Activated naive CD8-positive, alpha-beta T cell treated with anti-CD3 and anti-CD28 coated beads, Interleukin-2, amount 10 ng/mL, durations not matched to agents 7 days and 5 days (primary cell): ENCODE measurements around the gene CPSF6. TPM values are rescaled to one million over a fixed set of nuclear protein-coding genes. Genes with fewer than 3 reads are reported as not detected.
"Not testable (repeated sequence)": the region's sequence is repeated elsewhere in the genome, so short reads cannot be mapped to it uniquely, and the experiment has no call there.

Experiments
- ATAC-seq: fragments of 150-1000 bp; cut with Tn5 transposase; one replicate; pipeline ENCODE4 v1.10.0; 2021; ENCODE audit warnings: low read depth, moderate library complexity
- POLR2A ChIA-PET: fragments of 350-600 bp; sonication (Branson Sonifier 250); formaldehyde crosslinking; loops from one replicate; lab custom pipeline; 2021; ENCODE audit warnings: antibody characterized with exemption; lab: Charles Lee
- DNase-seq: peaks from one replicate; pipeline ENCODE4 v3.0.0; 2021
- H3K27ac Mint-ChIP-seq: one replicate; pipeline ENCODE4 v1.8.0; 2022; ENCODE audit warnings: mild to moderate bottlenecking, mixed read lengths
- H3K27me3 Mint-ChIP-seq: one replicate; pipeline ENCODE4 v1.8.0; 2022; ENCODE audit warnings: mild to moderate bottlenecking, moderate library complexity, mixed read lengths
- H3K36me3 Mint-ChIP-seq: one replicate; pipeline ENCODE4 v1.8.0; 2021; ENCODE audit warnings: mild to moderate bottlenecking, mixed read lengths
- H3K4me1 Mint-ChIP-seq: one replicate; pipeline ENCODE4 v1.8.0; 2021; ENCODE audit warnings: mixed read lengths
- H3K4me3 Mint-ChIP-seq: one replicate; pipeline ENCODE4 v1.8.0; 2022; ENCODE audit warnings: mild to moderate bottlenecking, moderate library complexity, mixed read lengths
- H3K9me3 Mint-ChIP-seq: one replicate; pipeline ENCODE4 v1.8.0; 2021; ENCODE audit warnings: mixed read lengths
- microRNA-seq: library from miRNA; unstranded; fragments of <30 nt; microRNA quantifications from one replicate; pipeline ENCODE4 v1.2.0, GENCODE V29; 2022
- total RNA-seq, 2 experiments: library from RNA; stranded (reverse); gene quantifications; one replicate each; pipeline ENCODE4 v1.2.3, GENCODE V29; 2021

The CPSF6 gene
- total RNA-seq, 2 experiments from 2014 or later = 104 to 107 TPM

- ATAC-seq (no peak), DNase-seq (no peak)
- H3K4me3 Mint-ChIP-seq = no peak overlapping the region
- POLR2A ChIA-PET = no interaction called here
- H3K27me3 Mint-ChIP-seq = peaks cover 2% of the 10 kb centered on the region
- H3K36me3 Mint-ChIP-seq = no peaks in the 10 kb centered on the region
- no peak overlapping the region for H3K27ac Mint-ChIP-seq
- H3K9me3 Mint-ChIP-seq = peaks cover 7% of the 10 kb centered on the region
- H3K4me1 Mint-ChIP-seq = no peaks in the 10 kb centered on the region
Measured at GRCh38 chr12:69313209-69313608, 73.8 kb downstream of the CPSF6 start.

- H3K4me1 Mint-ChIP-seq, H3K27ac Mint-ChIP-seq, ATAC-seq, DNase-seq, H3K36me3 Mint-ChIP-seq, POLR2A ChIA-PET, H3K4me3 Mint-ChIP-seq: not testable (repeated sequence)
- H3K9me3 Mint-ChIP-seq = peaks cover 16% of the 10 kb centered on the region
- H3K27me3 Mint-ChIP-seq = peaks cover 16% of the 10 kb centered on the region
Measured at GRCh38 chr12:69316784-69317183, 77.4 kb downstream of the CPSF6 start.

GRCh38 chr12:69317233-69317632, 77.9 kb downstream of the CPSF6 start:
- not testable (repeated sequence) for ATAC-seq

GRCh38 chr12:69318225-69318624, 78.9 kb downstream of the CPSF6 start:
- POLR2A ChIA-PET = no interaction called here
- Mint-ChIP-seq H3K4me3 (no peak overlapping the region), H3K27ac (no peak overlapping the region), H3K4me1 (no peaks in the 10 kb centered on the region), H3K9me3 (peaks cover 17% of the 10 kb centered on the region), H3K27me3 (peaks cover 16% of the 10 kb centered on the region), H3K36me3 (peaks cover 6% of the 10 kb centered on the region)
- ATAC-seq (no peak), DNase-seq (no peak)

More at GRCh38 chr12:69317233-69317632, 77.9 kb downstream of the CPSF6 start:
- H3K4me3 Mint-ChIP-seq, POLR2A ChIA-PET, H3K36me3 Mint-ChIP-seq, H3K27ac Mint-ChIP-seq, H3K4me1 Mint-ChIP-seq, DNase-seq: not testable (repeated sequence)
- Mint-ChIP-seq H3K27me3 (peaks cover 16% of the 10 kb centered on the region), H3K9me3 (peaks cover 16% of the 10 kb centered on the region)

- H3K4me3 Mint-ChIP-seq = no peak overlapping the region
- H3K36me3 Mint-ChIP-seq = peaks cover 8% of the 10 kb centered on the region
- no peak overlapping the region for H3K27ac Mint-ChIP-seq
- H3K9me3 Mint-ChIP-seq = peaks cover 17% of the 10 kb centered on the region
- H3K27me3 Mint-ChIP-seq = peaks cover 14% of the 10 kb centered on the region
- ATAC-seq (no peak), DNase-seq (no peak)
- peaks cover 4% of the 10 kb centered on the region for H3K4me1 Mint-ChIP-seq
- POLR2A ChIA-PET = interaction anchor here (0.9 kb wide), 1 partner anchor 9 kb away, joined by 3 read pairs; no protein-coding TSS in a partner anchor
Measured at GRCh38 chr12:69321351-69321750, 82.0 kb downstream of the CPSF6 start.

Small RNAs within 50 kb of the gene (microRNA-seq; reads per million reads assigned to microRNA genes)
- gene MIR1279 = not detected

Other genes with a start within 250 kb of the CPSF6 start
- gene LYZ, start 108.8 kb downstream of the CPSF6 start, total RNA-seq = 10 to 100 TPM; 16.4 to 22.2 TPM
- gene YEATS4, start 120.2 kb downstream of the CPSF6 start, total RNA-seq = 10 to 100 TPM; 32.8 to 42.6 TPM
- gene FRS2, start 230.8 kb downstream of the CPSF6 start, total RNA-seq = 10 to 100 TPM; 19.0 to 19.8 TPM